ENCODE results near the gene C14orf39.

- TF ChIP-seq CTCF (conservative IDR thresholded peaks at IDR 0.05; ENCODE audit: low read depth, low read length) (no peak), EZH2 (IDR thresholded peaks at IDR 0.05; ENCODE audit: low read length, unreplicated experiment) (no peak), EZH2phosphoT487 (IDR thresholded peaks at IDR 0.05; ENCODE audit: borderline replicate concordance, low read length) (no peak)
Observed at GRCh38 chr14:60506010-60506409, 20.1 kb upstream of the C14orf39 start.

Data from PC-3 (cell line).